SK-N-SH treated with all-trans-retinoic acid at 6 μM for 48 hours (cell line): ENCODE results near the gene IQUB.

Experiments used
- ARNTL ChIP-seq: fragments of 450-650 bp; formaldehyde crosslinking; IDR thresholded peaks from 2 replicates; pipeline ENCODE4 v1.5.0; 2020; ENCODE audit warnings: low read depth, mild to moderate bottlenecking, moderate library complexity, borderline replicate concordance
- CREB5 ChIP-seq: fragments of 250-450 bp; sonication (Bioruptor Pico); IDR thresholded peaks from 2 replicates; pipeline ENCODE4 v1.5.1; 2020; ENCODE audit warnings: low read depth, mild to moderate bottlenecking, moderate library complexity
- CSDC2 ChIP-seq: fragments of 250-450 bp; sonication (Bioruptor Pico); IDR thresholded peaks from 2 replicates; pipeline ENCODE4 v1.5.0; 2020; ENCODE audit warnings: mild to moderate bottlenecking, moderate library complexity
- CSRNP3 ChIP-seq: fragments of 250-450 bp; sonication (Bioruptor Pico); IDR thresholded peaks from 2 replicates; pipeline ENCODE4 v1.5.1; 2021; ENCODE audit warnings: mild to moderate bottlenecking, moderate library complexity
- ESRRG ChIP-seq: fragments of 250-450 bp; sonication (Bioruptor Pico); IDR thresholded peaks from 2 replicates; pipeline ENCODE4 v1.6.1; 2021; ENCODE audit warnings: mild to moderate bottlenecking
- ISL1 ChIP-seq: fragments of 250-450 bp; sonication (Bioruptor Pico); IDR thresholded peaks from 2 replicates; pipeline ENCODE4 v2.1.2; 2022; ENCODE audit warnings: mild to moderate bottlenecking, moderate library complexity
- PATZ1 ChIP-seq: fragments of 250-450 bp; sonication (Bioruptor Pico); IDR thresholded peaks from 2 replicates; pipeline ENCODE4 v1.8.0; 2020; ENCODE audit warnings: mild to moderate bottlenecking, moderate library complexity, borderline replicate concordance
- PPARA ChIP-seq: fragments of 250-450 bp; sonication (Bioruptor Pico); IDR thresholded peaks from 2 replicates; pipeline ENCODE4 v1.5.0; 2020; ENCODE audit warnings: mild to moderate bottlenecking, borderline replicate concordance
- RARB ChIP-seq: fragments of 250-450 bp; sonication (Bioruptor Pico); IDR thresholded peaks from 2 replicates; pipeline ENCODE4 v1.8.0; 2021; ENCODE audit warnings: mild to moderate bottlenecking, moderate library complexity
- TCF4 ChIP-seq: fragments of 250-450 bp; sonication (Bioruptor Pico); IDR thresholded peaks from 2 replicates; pipeline ENCODE4 v1.8.0; 2021; ENCODE audit warnings: mild to moderate bottlenecking, moderate library complexity, borderline replicate concordance
- ZFP30 ChIP-seq: fragments of 450-650 bp; formaldehyde crosslinking; IDR thresholded peaks from 2 replicates; pipeline ENCODE4 v1.5.0; 2022; ENCODE audit warnings: mild to moderate bottlenecking, moderate library complexity

GRCh38 chr7:123537026-123537642, 2.7 kb upstream of the IQUB start:
- TF ChIP-seq CSRNP3 (CRISPR knock-in tag) (no peak), ZFP30 (no peak), PPARA (CRISPR knock-in tag) (no peak), PATZ1 (no peak), ARNTL (CRISPR knock-in tag) (no peak), TCF4 (no peak), ESRRG (CRISPR knock-in tag) (no peak), CREB5 (CRISPR knock-in tag) (no peak), CSDC2 (no peak), ISL1 (CRISPR knock-in tag) (no peak), RARB (CRISPR knock-in tag) (no peak)
